ENCODE results near the gene SLC9A8.

GRCh38 chr20:49833483-49833882, 20.9 kb downstream of the SLC9A8 start:
- TF ChIP-seq CTCF (IDR thresholded peaks at IDR 0.05 in 4 of 5, conservative IDR thresholded peaks at IDR 0.05 in 1 of 5): no peak
- no peak for TF ChIP-seq POLR2A (IDR thresholded peaks at IDR 0.05)

Measured in gastrocnemius medialis (tissue), 4 donors.